Neural progenitor cell (in vitro differentiated cells): ENCODE measurements around the gene CTNNBL1. TPM values are rescaled to one million over a fixed set of nuclear protein-coding genes. Genes with fewer than 3 reads are reported as not detected.

Source experiments
- DNase-seq: peaks from one replicate; pipeline ENCODE4 v3.0.0-alpha.2; 2016; ENCODE audit warnings: low spot score
- H2AFZ ChIP-seq: fragments of 200-600 bp; sonication (generic); replicated peaks from 2 replicates; pipeline ENCODE4 v1.6.1; 2016; ENCODE audit warnings: antibody characterized with exemption
- H3F3A ChIP-seq: fragments of 200-600 bp; sonication (generic); 2 replicates; pipeline ENCODE4 v1.6.1; 2016; ENCODE audit warnings: antibody characterized with exemption, low read depth
- H3K27ac ChIP-seq: fragments of 200-600 bp; sonication (generic); 2 replicates; pipeline ENCODE4 v1.5.1; 2016; ENCODE audit warnings: mild to moderate bottlenecking
- H3K27me3 ChIP-seq: fragments of 200-600 bp; sonication (generic); 2 replicates; pipeline ENCODE4 v1.6.1; 2016; ENCODE audit warnings: mild to moderate bottlenecking, moderate library complexity
- H3K36me3 ChIP-seq: fragments of 200-600 bp; sonication (generic); 2 replicates; pipeline ENCODE4 v1.5.1; 2016
- H3K4me1 ChIP-seq: fragments of 200-600 bp; sonication (generic); 2 replicates; pipeline ENCODE4 v1.6.1; 2016; ENCODE audit warnings: mixed run types
- H3K4me2 ChIP-seq: fragments of 200-600 bp; sonication (generic); 2 replicates; pipeline ENCODE4 v1.6.1; 2016
- H3K4me3 ChIP-seq: fragments of 200-600 bp; sonication (generic); 2 replicates; pipeline ENCODE4 v1.5.1; 2016
- H3K79me2 ChIP-seq: fragments of 200-600 bp; sonication (generic); 2 replicates; pipeline ENCODE4 v1.6.1; 2016; ENCODE audit warnings: low read depth
- H3K9ac ChIP-seq: fragments of 200-600 bp; sonication (generic); 2 replicates; pipeline ENCODE4 v1.6.1; 2016
- H3K9me3 ChIP-seq: fragments of 200-600 bp; sonication (generic); 2 replicates; pipeline ENCODE4 v1.5.1; 2016; ENCODE audit warnings: low read depth
- H4K20me1 ChIP-seq: fragments of 200-600 bp; sonication (generic); 2 replicates; pipeline ENCODE4 v1.6.1; 2016; ENCODE audit warnings: low read depth
- H3K27ac Mint-ChIP-seq: 3 replicates; pipeline ENCODE4 v1.8.0; 2021; ENCODE audit warnings: mixed read lengths
- H3K27me3 Mint-ChIP-seq: 2 replicates; pipeline ENCODE4 v1.8.0; 2022; ENCODE audit warnings: low read depth, mild to moderate bottlenecking, inconsistent platforms, moderate library complexity, mixed read lengths; ENCODE audit not compliant: insufficient read depth
- H3K36me3 Mint-ChIP-seq: 3 replicates; pipeline ENCODE4 v1.8.0; 2021; ENCODE audit warnings: mixed read lengths
- H3K4me1 Mint-ChIP-seq: 3 replicates; pipeline ENCODE4 v1.8.0; 2021; ENCODE audit warnings: mixed read lengths
- H3K4me3 Mint-ChIP-seq: 3 replicates; pipeline ENCODE4 v1.8.0; 2021; ENCODE audit warnings: mild to moderate bottlenecking, moderate library complexity, mixed read lengths
- H3K9me3 Mint-ChIP-seq: 3 replicates; pipeline ENCODE4 v1.8.0; 2020; ENCODE audit warnings: mixed read lengths
- EZH2 ChIP-seq: fragments of 200-600 bp; sonication (generic); IDR thresholded peaks from 2 replicates; pipeline ENCODE4 v1.6.1; 2017; ENCODE audit warnings: antibody characterized with exemption, mild to moderate bottlenecking, moderate library complexity
- EZH2phosphoT487 ChIP-seq: fragments of 200-600 bp; sonication (generic); IDR thresholded peaks from 2 replicates; pipeline ENCODE4 v1.6.1; 2017; ENCODE audit warnings: antibody characterized with exemption
- total RNA-seq: library from RNA; depleted of rRNA; stranded (reverse); fragments of >200 nt; gene quantifications from 2 replicates; pipeline ENCODE4 v1.2.3, GENCODE V29; 2015; ENCODE audit warnings: low replicate concordance
- TF ChIP-seq, protein P1 (sequence below): fragments of 200-600 bp; sonication (generic); IDR thresholded peaks from 2 replicates; pipeline ENCODE4 v1.5.1; 2017; ENCODE audit warnings: antibody characterized with exemption, mild to moderate bottlenecking

CTNNBL1 gene
- total RNA-seq, 1 donor from 2014 or later: 54.5 TPM

DNA sequence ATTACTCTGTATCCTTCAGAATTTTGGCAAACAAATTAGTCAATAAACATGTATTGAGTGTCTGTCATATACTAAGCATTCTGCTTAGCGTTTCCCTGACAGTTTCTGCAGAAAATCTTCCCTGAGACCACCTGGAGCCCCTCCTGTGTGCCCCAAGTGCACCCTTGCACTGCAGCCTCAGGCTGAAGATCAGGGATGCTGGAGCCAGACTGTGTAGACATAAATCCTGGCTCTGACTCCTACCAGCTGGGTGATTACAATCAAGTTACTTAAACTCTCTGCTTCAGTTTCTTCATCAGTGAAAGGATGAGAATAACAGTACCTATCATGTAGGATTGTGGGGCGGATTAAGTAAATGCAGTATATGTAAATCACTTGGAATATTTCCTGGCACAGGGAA is 155.7 kb downstream of the CTNNBL1 start:
- Mint-ChIP-seq H3K36me3 (peaks cover 3% of the 10 kb centered on the region), H3K27ac (no peak overlapping the region)

DNA sequence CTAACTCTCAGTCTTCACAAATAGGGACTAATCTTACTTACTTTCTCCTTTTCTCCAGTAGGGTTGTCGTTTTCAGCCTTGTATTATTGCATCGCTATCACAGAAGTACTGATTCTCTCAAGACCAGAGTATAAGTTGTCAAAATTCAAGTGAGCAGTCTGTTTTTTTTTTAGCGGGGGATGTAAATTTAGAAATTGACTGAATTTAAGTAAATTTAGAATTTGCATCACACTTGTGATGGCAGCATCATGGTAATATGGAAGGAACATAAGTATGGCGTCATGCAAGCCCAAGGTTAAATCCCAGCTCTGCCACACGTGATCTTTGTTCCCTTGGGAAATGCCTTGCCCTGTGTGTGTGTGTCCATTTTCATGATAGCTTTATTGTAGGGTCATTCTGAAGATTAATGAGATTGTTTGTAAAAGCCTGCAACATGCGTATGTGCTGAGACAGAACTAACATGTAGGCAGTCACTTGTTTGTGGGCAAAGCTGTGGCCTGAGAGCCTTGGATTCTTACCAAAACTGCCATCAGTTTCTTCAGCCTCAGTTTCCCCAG is 156.3 kb downstream of the CTNNBL1 start:
- H3K4me3 Mint-ChIP-seq: no peak overlapping the region
- Histone ChIP-seq H3K4me2 (no peak overlapping the region), H4K20me1 (no peaks in the 10 kb centered on the region), H3K4me3 (no peak overlapping the region), H3K4me1 (peaks cover 28% of the 10 kb centered on the region), H3K9me3 (no peaks in the 10 kb centered on the region), H3K36me3 (no peaks in the 10 kb centered on the region), H3F3A (peaks cover 15% of the 10 kb centered on the region), H3K79me2 (no peaks in the 10 kb centered on the region), H3K27ac (no peak overlapping the region), H3K27me3 (no peaks in the 10 kb centered on the region), H3K9ac (no peak overlapping the region), H2AFZ (no peak overlapping the region)
- TF ChIP-seq EZH2 (no peak), EZH2phosphoT487 (no peak)
- TF ChIP-seq, protein P1, sequence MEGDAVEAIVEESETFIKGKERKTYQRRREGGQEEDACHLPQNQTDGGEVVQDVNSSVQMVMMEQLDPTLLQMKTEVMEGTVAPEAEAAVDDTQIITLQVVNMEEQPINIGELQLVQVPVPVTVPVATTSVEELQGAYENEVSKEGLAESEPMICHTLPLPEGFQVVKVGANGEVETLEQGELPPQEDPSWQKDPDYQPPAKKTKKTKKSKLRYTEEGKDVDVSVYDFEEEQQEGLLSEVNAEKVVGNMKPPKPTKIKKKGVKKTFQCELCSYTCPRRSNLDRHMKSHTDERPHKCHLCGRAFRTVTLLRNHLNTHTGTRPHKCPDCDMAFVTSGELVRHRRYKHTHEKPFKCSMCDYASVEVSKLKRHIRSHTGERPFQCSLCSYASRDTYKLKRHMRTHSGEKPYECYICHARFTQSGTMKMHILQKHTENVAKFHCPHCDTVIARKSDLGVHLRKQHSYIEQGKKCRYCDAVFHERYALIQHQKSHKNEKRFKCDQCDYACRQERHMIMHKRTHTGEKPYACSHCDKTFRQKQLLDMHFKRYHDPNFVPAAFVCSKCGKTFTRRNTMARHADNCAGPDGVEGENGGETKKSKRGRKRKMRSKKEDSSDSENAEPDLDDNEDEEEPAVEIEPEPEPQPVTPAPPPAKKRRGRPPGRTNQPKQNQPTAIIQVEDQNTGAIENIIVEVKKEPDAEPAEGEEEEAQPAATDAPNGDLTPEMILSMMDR: no peak
- peaks cover 3% of the 10 kb centered on the region for H3K27me3 Mint-ChIP-seq
- peaks cover 5% of the 10 kb centered on the region for H3K36me3 Mint-ChIP-seq
- DNase-seq: no peak
- H3K9me3 Mint-ChIP-seq: no peaks in the 10 kb centered on the region
- H3K4me1 Mint-ChIP-seq: peaks cover 37% of the 10 kb centered on the region
- H3K27ac Mint-ChIP-seq: no peak overlapping the region

More for the DNA sequence above, 155.7 kb downstream of the CTNNBL1 start:
- no peaks in the 10 kb centered on the region for H3K36me3 ChIP-seq
- H2AFZ ChIP-seq: no peak overlapping the region
- no peaks in the 10 kb centered on the region for H4K20me1 ChIP-seq
- no peak for DNase-seq
- Mint-ChIP-seq H3K4me3 (no peak overlapping the region), H3K4me1 (peaks cover 39% of the 10 kb centered on the region), H3K9me3 (no peaks in the 10 kb centered on the region), H3K27me3 (peaks cover 3% of the 10 kb centered on the region)
- no peaks in the 10 kb centered on the region for H3K9me3 ChIP-seq
- H3K4me3 ChIP-seq: no peak overlapping the region
- no peak overlapping the region for H3K9ac ChIP-seq
- no peak overlapping the region for H3K27ac ChIP-seq
- H3K4me1 ChIP-seq: peaks cover 30% of the 10 kb centered on the region
- no peak for TF ChIP-seq EZH2
- TF ChIP-seq EZH2phosphoT487: no peak
- TF ChIP-seq, protein P1: no peak
- H3K27me3 ChIP-seq: no peaks in the 10 kb centered on the region
- no peak overlapping the region for H3K4me2 ChIP-seq
- peaks cover 15% of the 10 kb centered on the region for H3F3A ChIP-seq
- H3K79me2 ChIP-seq: no peaks in the 10 kb centered on the region

DNA sequence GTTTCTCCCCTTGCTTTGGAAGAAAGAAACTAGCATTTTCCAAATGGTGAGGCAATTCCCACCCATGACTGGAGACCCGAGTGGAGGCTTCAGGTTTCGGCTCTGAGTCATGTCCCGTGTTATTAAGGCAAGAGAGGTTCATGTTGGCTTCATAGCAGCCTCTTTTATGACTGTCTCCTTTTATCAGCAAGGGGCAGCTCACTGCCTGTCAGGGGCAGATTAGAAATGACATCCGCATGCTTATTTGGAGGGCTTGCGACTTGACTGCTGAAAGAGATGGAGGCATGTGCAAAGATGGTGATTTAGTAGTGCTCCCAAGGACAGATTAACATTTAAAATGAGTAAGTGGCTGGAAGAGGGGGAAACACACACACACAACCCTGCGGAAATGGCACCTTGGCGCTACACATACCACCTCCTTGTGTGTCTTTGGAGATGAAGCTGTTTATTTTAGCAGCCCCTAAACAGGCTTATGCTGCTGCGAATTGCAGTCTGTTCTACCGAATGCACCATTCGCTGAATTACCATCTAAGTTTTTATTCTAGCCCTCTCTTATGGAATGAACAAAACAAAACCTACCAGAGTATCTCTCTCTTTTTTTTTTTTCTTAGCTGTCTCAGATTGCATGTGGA is 157.0 kb downstream of the CTNNBL1 start:
- H3K27ac ChIP-seq: no peak overlapping the region

More for the DNA sequence above, 157.0 kb downstream of the CTNNBL1 start:
- Histone ChIP-seq H3F3A (peaks cover 14% of the 10 kb centered on the region), H3K36me3 (no peaks in the 10 kb centered on the region), H2AFZ (no peak overlapping the region), H3K79me2 (no peaks in the 10 kb centered on the region), H3K4me1 (peaks cover 21% of the 10 kb centered on the region), H3K9me3 (no peaks in the 10 kb centered on the region), H3K27me3 (no peaks in the 10 kb centered on the region), H3K9ac (no peak overlapping the region), H3K4me3 (no peak overlapping the region), H4K20me1 (no peaks in the 10 kb centered on the region), H3K4me2 (no peak overlapping the region)
- DNase-seq: no peak
- H3K27me3 Mint-ChIP-seq: peaks cover 3% of the 10 kb centered on the region
- H3K4me3 Mint-ChIP-seq: no peak overlapping the region
- TF ChIP-seq, protein P1: no peak
- no peak for TF ChIP-seq EZH2
- TF ChIP-seq EZH2phosphoT487: no peak
- no peak overlapping the region for H3K27ac Mint-ChIP-seq
- no peaks in the 10 kb centered on the region for H3K9me3 Mint-ChIP-seq
- peaks cover 33% of the 10 kb centered on the region for H3K4me1 Mint-ChIP-seq
- peaks cover 5% of the 10 kb centered on the region for H3K36me3 Mint-ChIP-seq
